MM.1S (cell line): ENCODE data around the gene CTNNA2.

Experiments
- EZH2 ChIP-seq: fragments of 300-600 bp; sonication (generic); optimal IDR thresholded peaks from 2 replicates; pipeline ENCODE3; 2017; ENCODE audit warnings: low read depth, mild to moderate bottlenecking, antibody characterized with exemption, low read length, mixed read lengths
- EZH2phosphoT487 ChIP-seq: fragments of 300-600 bp; sonication (generic); IDR thresholded peaks from 2 replicates; pipeline ENCODE4 v1.6.1; 2018; ENCODE audit warnings: antibody characterized with exemption, low read length
- TF ChIP-seq, protein P1 (sequence below): fragments of 300-600 bp; sonication (generic); IDR thresholded peaks from 2 replicates; pipeline ENCODE4 v1.5.1; 2016; ENCODE audit warnings: antibody characterized with exemption, low read length, mixed read lengths

GRCh38 chr2:80136338-80136737 is 623.5 kb downstream of the CTNNA2 start:
- TF ChIP-seq, protein P1, sequence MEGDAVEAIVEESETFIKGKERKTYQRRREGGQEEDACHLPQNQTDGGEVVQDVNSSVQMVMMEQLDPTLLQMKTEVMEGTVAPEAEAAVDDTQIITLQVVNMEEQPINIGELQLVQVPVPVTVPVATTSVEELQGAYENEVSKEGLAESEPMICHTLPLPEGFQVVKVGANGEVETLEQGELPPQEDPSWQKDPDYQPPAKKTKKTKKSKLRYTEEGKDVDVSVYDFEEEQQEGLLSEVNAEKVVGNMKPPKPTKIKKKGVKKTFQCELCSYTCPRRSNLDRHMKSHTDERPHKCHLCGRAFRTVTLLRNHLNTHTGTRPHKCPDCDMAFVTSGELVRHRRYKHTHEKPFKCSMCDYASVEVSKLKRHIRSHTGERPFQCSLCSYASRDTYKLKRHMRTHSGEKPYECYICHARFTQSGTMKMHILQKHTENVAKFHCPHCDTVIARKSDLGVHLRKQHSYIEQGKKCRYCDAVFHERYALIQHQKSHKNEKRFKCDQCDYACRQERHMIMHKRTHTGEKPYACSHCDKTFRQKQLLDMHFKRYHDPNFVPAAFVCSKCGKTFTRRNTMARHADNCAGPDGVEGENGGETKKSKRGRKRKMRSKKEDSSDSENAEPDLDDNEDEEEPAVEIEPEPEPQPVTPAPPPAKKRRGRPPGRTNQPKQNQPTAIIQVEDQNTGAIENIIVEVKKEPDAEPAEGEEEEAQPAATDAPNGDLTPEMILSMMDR: no peak
- no peak for TF ChIP-seq EZH2
- TF ChIP-seq EZH2phosphoT487: no peak
